Ovary (tissue), 9 donors: Measurements from ENCODE around the gene EMSY. TPM values are rescaled to one million over a fixed set of nuclear protein-coding genes. Genes with fewer than 3 reads are reported as not detected.

Experiments
- DNase-seq, 5 donors: peaks; one replicate each; pipeline ENCODE4 v3.0.0-alpha.2; 2019 to 2020
- H3K27ac ChIP-seq, 2 donors: fragments of 200-600 bp; one replicate each; pipeline versions ENCODE4 v1.5.1 to v1.8.0; 2019 to 2022
- H3K27me3 ChIP-seq: fragments of 200-600 bp; one replicate; pipeline ENCODE4 v1.8.0; 2022
- H3K36me3 ChIP-seq: fragments of 200-600 bp; sonication (generic); one replicate; pipeline ENCODE4 v1.5.1; 2019
- H3K4me1 ChIP-seq: one replicate; pipeline ENCODE4 v1.8.1; 2013; ENCODE audit warnings: mild to moderate bottlenecking, moderate library complexity; ENCODE audit not compliant: insufficient read depth
- H3K4me3 ChIP-seq: fragments of 200-600 bp; sonication (generic); one replicate; pipeline ENCODE4 v1.5.1; 2017
- H3K9me3 ChIP-seq, 2 donors: fragments of 200-600 bp in 1 of 2; sonication (generic) in 1 of 2; one replicate each; pipeline versions ENCODE4 v1.5.1 to v1.8.1; 2013 to 2019; ENCODE audit warnings: mild to moderate bottlenecking in 1 of 2, moderate library complexity in 1 of 2
- CTCF ChIP-seq, 3 donors: fragments of 450-650 bp in 2 of 3; fragments of 200-600 bp in 1 of 3; IDR thresholded peaks; one replicate each; pipeline versions ENCODE4 v1.5.1 to v1.8.0; 2016 to 2022; ENCODE audit warnings: antibody characterized with exemption in 3 of 3, mild to moderate bottlenecking in 1 of 3
- EP300 ChIP-seq: sonication (generic); formaldehyde crosslinking; IDR thresholded peaks from one replicate; pipeline ENCODE4 v1.6.1; 2017; ENCODE audit warnings: antibody characterized with exemption
- POLR2A ChIP-seq: fragments of 450-650 bp; IDR thresholded peaks from one replicate; pipeline ENCODE4 v1.6.1; 2017; ENCODE audit warnings: antibody characterized with exemption, mild to moderate bottlenecking, moderate library complexity
- WGBS, 3 donors: extraction: QIAGEN DNeasy Blood & Tissue Kit in 1 of 3; methylation state at CpG; one replicate each; pipeline versions ENCODE4 v1.1.5 to v1.1.7; 2013 to 2017; 5-methylcytosine and 5-hydroxymethylcytosine counted together
- intact Hi-C, 4 donors: fragments of 100-400 bp; cut with DNase I; formaldehyde crosslinking; loops; one replicate each; pipeline versions ENCODE4 v1.11.0 to v1.15.1; 2022 to 2023
- polyA plus RNA-seq, 2 donors: library from polyadenylated mRNA; stranded (reverse); fragments of 200-250 nt in 1 of 2; fragments of 350-450 nt in 1 of 2; fragmentation: Illumina TruSeq in 1 of 2; extraction: RNeasy Lipid Tissue Mini Kit (QIAGEN cat#74804) in 1 of 2; gene quantifications; one replicate each; pipeline ENCODE4 v1.2.3, GENCODE V29; 2013 to 2014
- total RNA-seq, 7 donors: library from RNA; depleted of rRNA in 2 of 7; stranded (reverse); fragments of >200 nt in 2 of 7; fragmentation: NEBNext Ultra II Directional in 3 of 7; extraction: Animal tissue kit (Norgen Biotek cat#: 25700) in 3 of 7; gene quantifications; one replicate each; pipeline versions ENCODE4 v1.1.0 to v1.2.4, GENCODE V29; 2016 to 2023
- donor health status: DM: no; HTN: no; CAD: no; lungs with moderate emphysema.
- donor health status: DM: no; HTN: no; CAD: no.
- donor health status: Bipolar disorder and iron deficiency.
- donor health status: DM: yes; HTN: yes; CAD: no.
- donor health status: DM: no; HTN: no; CAD: no.
- donor health status: DM: yes; HTN: yes; CAD: no.

EMSY gene
- total and polyA plus RNA-seq, 9 donors: 8.8 to 56.0 (median 28.7) TPM

GRCh38 chr11:76459846-76460245 is 15.0 kb downstream of the EMSY start:
- Histone ChIP-seq H3K27me3 (no peaks in the 10 kb centered on the region), H3K36me3 (no peaks in the 10 kb centered on the region), H3K27ac (no peak overlapping the region), H3K4me1 (peaks cover 2% of the 10 kb centered on the region), H3K4me3 (no peak overlapping the region), H3K9me3 (no peaks in the 10 kb centered on the region)
- intact Hi-C loops: no loop called here
- 53 to 76% (median 69%) methylated on average over 3 of the region's 3 CpGs for WGBS, 3 donors
- TF ChIP-seq EP300 (no peak), CTCF (IDR thresholded peaks at IDR 0.05) (no peak), POLR2A (no peak)
- no peak for DNase-seq

- intact Hi-C loops: no loop called here
- no peaks in the 10 kb centered on the region for H3K9me3 ChIP-seq
- no peak for DNase-seq
- H3K4me1 ChIP-seq: no peaks in the 10 kb centered on the region
- H3K36me3 ChIP-seq: no peaks in the 10 kb centered on the region
- H3K4me3 ChIP-seq: no peak overlapping the region
- no peaks in the 10 kb centered on the region for H3K27me3 ChIP-seq
- H3K27ac ChIP-seq: no peak overlapping the region
- TF ChIP-seq EP300 (no peak), CTCF (IDR thresholded peaks at IDR 0.05) (no peak), POLR2A (no peak)
Observed at GRCh38 chr11:76462317-76462716, 17.5 kb downstream of the EMSY start.

GRCh38 chr11:76465701-76466100 is 20.9 kb downstream of the EMSY start:
- no peak for DNase-seq
- WGBS, 3 donors: 79 to 82% (median 81%) methylated on average over 4 of the region's 4 CpGs
- TF ChIP-seq CTCF (IDR thresholded peaks at IDR 0.05) (no peak), EP300 (no peak), POLR2A (no peak)
- Histone ChIP-seq H3K27ac (no peak overlapping the region), H3K9me3 (no peaks in the 10 kb centered on the region), H3K36me3 (no peaks in the 10 kb centered on the region), H3K27me3 (no peaks in the 10 kb centered on the region), H3K4me1 (no peaks in the 10 kb centered on the region), H3K4me3 (no peak overlapping the region)
- intact Hi-C loops: no loop called here

- intact Hi-C loops: no loop called here
- H3K36me3 ChIP-seq: no peaks in the 10 kb centered on the region
- TF ChIP-seq EP300: no peak
- TF ChIP-seq CTCF (IDR thresholded peaks at IDR 0.05): no peak
Observed at GRCh38 chr11:76466666-76467065, 21.8 kb downstream of the EMSY start.

GRCh38 chr11:76469141-76469540 is 24.3 kb downstream of the EMSY start:
- H3K4me3 ChIP-seq: no peak overlapping the region
- no peak for TF ChIP-seq EP300
- no peak overlapping the region for H3K27ac ChIP-seq
- no peaks in the 10 kb centered on the region for H3K4me1 ChIP-seq
- intact Hi-C loops: no loop called here
- no peaks in the 10 kb centered on the region for H3K9me3 ChIP-seq
- DNase-seq: no peak
- H3K36me3 ChIP-seq: no peaks in the 10 kb centered on the region
- H3K27me3 ChIP-seq: no peaks in the 10 kb centered on the region

More at GRCh38 chr11:76466666-76467065, 21.8 kb downstream of the EMSY start:
- Histone ChIP-seq H3K27me3 (no peaks in the 10 kb centered on the region), H3K27ac (no peak overlapping the region), H3K4me3 (no peak overlapping the region), H3K4me1 (no peaks in the 10 kb centered on the region), H3K9me3 (no peaks in the 10 kb centered on the region)
- DNase-seq: no peak
